Hepatocyte (in vitro differentiated cells): ENCODE results near the gene AP1G1. TPM values are rescaled to one million over a fixed set of nuclear protein-coding genes. Genes with fewer than 3 reads are reported as not detected.
A peak's percentile ranks its signal among the peaks of the same experiment; 100 is the strongest.

Source experiments
- DNase-seq: peaks from one replicate; pipeline ENCODE4 v3.0.0-alpha.2; 2016; ENCODE audit warnings: low spot score
- H2AFZ ChIP-seq: fragments of 200-600 bp; sonication (generic); 2 replicates; pipeline ENCODE4 v1.6.0; 2016; ENCODE audit warnings: antibody characterized with exemption, mild to moderate bottlenecking
- H3K27ac ChIP-seq: fragments of 200-600 bp; sonication (generic); 2 replicates; pipeline ENCODE4 v1.5.1; 2016; ENCODE audit warnings: mild to moderate bottlenecking
- H3K27me3 ChIP-seq: fragments of 200-600 bp; sonication (generic); 2 replicates; pipeline ENCODE4 v1.6.1; 2016
- H3K36me3 ChIP-seq: fragments of 200-600 bp; sonication (generic); replicated peaks from 2 replicates; pipeline ENCODE4 v1.5.1; 2016; ENCODE audit warnings: low read depth; ENCODE audit not compliant: insufficient read depth
- H3K4me1 ChIP-seq: fragments of 200-600 bp; sonication (generic); 2 replicates; pipeline ENCODE4 v1.5.1; 2016; ENCODE audit warnings: mild to moderate bottlenecking, moderate library complexity; ENCODE audit not compliant: insufficient read depth
- H3K4me2 ChIP-seq: fragments of 200-600 bp; sonication (generic); 2 replicates; pipeline ENCODE4 v1.6.0; 2016
- H3K4me3 ChIP-seq: fragments of 200-600 bp; sonication (generic); 2 replicates; pipeline ENCODE4 v1.5.1; 2016; ENCODE audit warnings: mild to moderate bottlenecking
- H3K79me2 ChIP-seq: fragments of 200-600 bp; sonication (generic); 2 replicates; pipeline ENCODE4 v1.6.0; 2017; ENCODE audit warnings: mild to moderate bottlenecking
- H3K9me2 ChIP-seq: fragments of 200-600 bp; sonication (generic); replicated peaks from 2 replicates; pipeline ENCODE4 v1.6.0; 2017; ENCODE audit warnings: mild to moderate bottlenecking; ENCODE audit not compliant: insufficient read depth
- H3K9me3 ChIP-seq: fragments of 200-600 bp; sonication (generic); 2 replicates; pipeline ENCODE4 v1.5.1; 2016; ENCODE audit warnings: low read depth, mild to moderate bottlenecking
- H4K20me1 ChIP-seq: fragments of 200-600 bp; sonication (generic); 2 replicates; pipeline ENCODE4 v1.6.0; 2016; ENCODE audit warnings: mild to moderate bottlenecking; ENCODE audit not compliant: insufficient read depth, poor library complexity, severe bottlenecking
- EZH2 ChIP-seq: fragments of 200-600 bp; sonication (generic); IDR thresholded peaks from 2 replicates; pipeline ENCODE4 v1.6.1; 2016; ENCODE audit warnings: antibody characterized with exemption, mild to moderate bottlenecking, borderline replicate concordance
- EZH2phosphoT487 ChIP-seq: fragments of 200-600 bp; sonication (generic); IDR thresholded peaks from one replicate; pipeline ENCODE4 v1.6.1; 2018; ENCODE audit warnings: antibody characterized with exemption, mild to moderate bottlenecking, low read depth, moderate library complexity; ENCODE audit not compliant: unreplicated experiment, severe bottlenecking
- WGBS: methylation state at CpG from one replicate; pipeline ENCODE4 v1.1.6; 2016; ENCODE audit warnings: low lambda C conversion rate; ENCODE audit errors: missing lambda C conversion rate; 5-methylcytosine and 5-hydroxymethylcytosine counted together
- polyA plus RNA-seq: library from polyadenylated mRNA; unstranded; fragments of >200 nt; fragmentation: Nextera tagmentation; extraction: Ambion mirVana; gene quantifications from 2 replicates; pipeline ENCODE4 v1.2.1, GENCODE V29; 2016
- total RNA-seq: library from RNA; depleted of rRNA; stranded (reverse); fragments of >200 nt; gene quantifications from 2 replicates; pipeline ENCODE4 v1.2.3, GENCODE V29; 2014
- TF ChIP-seq, protein P1 (sequence below): fragments of 200-600 bp; sonication (generic); IDR thresholded peaks from 2 replicates; pipeline ENCODE4 v1.5.1; 2016; ENCODE audit warnings: antibody characterized with exemption, mild to moderate bottlenecking; ENCODE audit not compliant: poor library complexity

The AP1G1 gene
- total and polyA plus RNA-seq, 2 experiments from 2014 or later: 28.3 to 96.2 TPM

DNA sequence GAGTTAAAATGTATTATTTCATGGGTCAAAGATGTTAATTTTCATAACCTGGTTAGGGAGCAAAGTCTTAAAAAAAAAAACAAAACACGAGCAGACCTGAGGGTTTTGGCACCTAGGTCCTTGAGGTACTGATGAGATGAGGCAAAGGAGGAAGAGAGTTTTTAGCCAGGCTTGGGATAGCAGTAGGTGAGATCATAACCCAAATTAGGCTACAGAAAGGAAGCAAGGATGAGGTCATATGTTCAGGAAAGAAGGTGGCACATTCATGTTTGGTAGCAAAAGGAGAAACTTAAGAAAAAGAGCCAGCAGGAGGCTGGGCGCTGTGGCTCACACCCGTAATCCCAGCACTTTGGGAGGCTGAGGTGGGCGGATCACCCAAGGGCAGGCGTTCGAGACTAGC, 40.0 kb upstream of the AP1G1 start:
- H3K4me1 ChIP-seq: peaks cover 9% of the 10 kb centered on the region
- no peak overlapping the region for H3K4me3 ChIP-seq
- no peaks in the 10 kb centered on the region for H3K36me3 ChIP-seq
- no peak for TF ChIP-seq EZH2phosphoT487
- TF ChIP-seq, protein P1, sequence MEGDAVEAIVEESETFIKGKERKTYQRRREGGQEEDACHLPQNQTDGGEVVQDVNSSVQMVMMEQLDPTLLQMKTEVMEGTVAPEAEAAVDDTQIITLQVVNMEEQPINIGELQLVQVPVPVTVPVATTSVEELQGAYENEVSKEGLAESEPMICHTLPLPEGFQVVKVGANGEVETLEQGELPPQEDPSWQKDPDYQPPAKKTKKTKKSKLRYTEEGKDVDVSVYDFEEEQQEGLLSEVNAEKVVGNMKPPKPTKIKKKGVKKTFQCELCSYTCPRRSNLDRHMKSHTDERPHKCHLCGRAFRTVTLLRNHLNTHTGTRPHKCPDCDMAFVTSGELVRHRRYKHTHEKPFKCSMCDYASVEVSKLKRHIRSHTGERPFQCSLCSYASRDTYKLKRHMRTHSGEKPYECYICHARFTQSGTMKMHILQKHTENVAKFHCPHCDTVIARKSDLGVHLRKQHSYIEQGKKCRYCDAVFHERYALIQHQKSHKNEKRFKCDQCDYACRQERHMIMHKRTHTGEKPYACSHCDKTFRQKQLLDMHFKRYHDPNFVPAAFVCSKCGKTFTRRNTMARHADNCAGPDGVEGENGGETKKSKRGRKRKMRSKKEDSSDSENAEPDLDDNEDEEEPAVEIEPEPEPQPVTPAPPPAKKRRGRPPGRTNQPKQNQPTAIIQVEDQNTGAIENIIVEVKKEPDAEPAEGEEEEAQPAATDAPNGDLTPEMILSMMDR: no peak
- no peak for TF ChIP-seq EZH2
- H3K9me2 ChIP-seq: no peaks in the 10 kb centered on the region
- no peak overlapping the region for H3K27ac ChIP-seq
- no peaks in the 10 kb centered on the region for H3K27me3 ChIP-seq
- no peak overlapping the region for H2AFZ ChIP-seq
- H3K4me2 ChIP-seq: no peak overlapping the region
- H3K9me3 ChIP-seq: no peaks in the 10 kb centered on the region
- WGBS: 81% methylated on average over 6 of the region's 6 CpGs
- DNase-seq: no peak
- H3K79me2 ChIP-seq: peaks cover 34% of the 10 kb centered on the region
- H4K20me1 ChIP-seq: peaks cover 3% of the 10 kb centered on the region

DNA sequence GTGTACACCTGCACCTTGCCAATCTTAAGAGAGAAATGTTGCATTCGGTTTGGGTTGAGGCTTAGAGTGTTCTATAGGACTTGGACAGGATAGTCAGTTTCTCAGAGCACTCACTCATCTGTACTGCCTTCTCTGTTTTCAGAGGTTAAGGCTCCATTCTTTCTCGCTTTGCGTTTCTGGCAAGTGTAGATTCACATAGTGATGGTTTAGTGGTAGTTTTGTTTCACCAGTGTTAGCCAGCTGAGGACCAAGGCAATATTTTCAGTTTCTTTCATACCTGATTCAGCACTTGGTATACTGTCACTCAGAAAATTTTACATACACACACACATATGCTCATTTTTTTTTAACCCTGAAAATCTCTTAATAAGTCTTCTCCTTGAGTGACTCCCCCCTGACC, 38.5 kb upstream of the AP1G1 start:
- TF ChIP-seq, protein P1: no peak
- no peak for TF ChIP-seq EZH2phosphoT487
- no peak for TF ChIP-seq EZH2

DNA sequence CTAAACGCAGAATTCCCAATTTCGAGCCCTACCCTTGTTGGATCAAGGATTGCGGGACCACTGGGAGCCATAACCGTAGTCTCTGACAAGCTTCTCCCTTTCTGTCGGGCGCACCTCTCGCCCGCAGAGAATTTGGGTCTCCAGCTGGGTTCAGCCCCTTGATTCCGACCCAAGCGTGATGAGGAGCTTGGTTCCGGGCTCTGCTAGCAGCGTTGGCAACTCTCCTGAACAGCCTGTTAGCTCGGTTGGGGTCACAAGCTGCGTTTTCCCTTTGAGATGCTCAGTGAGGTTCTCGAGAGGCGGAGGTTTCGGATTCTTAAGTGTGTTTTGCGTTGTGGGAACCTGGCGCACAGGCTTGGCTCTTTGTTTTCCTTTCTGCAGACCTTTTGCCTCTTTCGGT, 37.8 kb upstream of the AP1G1 start:
- Histone ChIP-seq H3K79me2 (peaks cover 27% of the 10 kb centered on the region), H3K4me3 (peak overlapping the region; percentile 88), H3K9me3 (no peaks in the 10 kb centered on the region), H3K36me3 (no peaks in the 10 kb centered on the region), H3K4me2 (peak overlapping the region; percentile 88), H3K4me1 (peaks cover 9% of the 10 kb centered on the region), H3K27ac (peak overlapping the region; percentile 74), H2AFZ (peak overlapping the region; percentile 62), H3K9me2 (no peaks in the 10 kb centered on the region), H4K20me1 (peaks cover 3% of the 10 kb centered on the region), H3K27me3 (no peaks in the 10 kb centered on the region)
- DNase-seq: peak; percentile 46
- under 1% methylated on average over 20 of the region's 20 CpGs for WGBS
- TF ChIP-seq EZH2 (no peak), EZH2phosphoT487 (no peak)
- TF ChIP-seq, protein P1: no peak

More for the DNA sequence above, 38.5 kb upstream of the AP1G1 start:
- Histone ChIP-seq H3K79me2 (peaks cover 27% of the 10 kb centered on the region), H4K20me1 (peaks cover 3% of the 10 kb centered on the region), H3K36me3 (no peaks in the 10 kb centered on the region), H3K4me2 (peak overlapping the region; percentile 88), H2AFZ (no peak overlapping the region), H3K27ac (no peak overlapping the region), H3K9me3 (no peaks in the 10 kb centered on the region), H3K4me1 (peaks cover 9% of the 10 kb centered on the region), H3K4me3 (peak overlapping the region; percentile 88), H3K9me2 (no peaks in the 10 kb centered on the region), H3K27me3 (no peaks in the 10 kb centered on the region)
- WGBS: 82% methylated on average over 3 of the region's 3 CpGs
- no peak for DNase-seq
